HuH-7 (cell line): ENCODE data around the gene TGDS.
"Not testable (repeated sequence)": the region's sequence is repeated elsewhere in the genome, so short reads cannot be mapped to it uniquely, and the experiment has no call there.

ENCODE experiments used
- DNase-seq: peaks from one replicate; pipeline ENCODE4 v3.0.0; 2011; ENCODE audit warnings: low spot score

The TGDS gene

GRCh38 chr13:94550062-94550738 lies 45.8 kb downstream of the TGDS start:
- no peak for DNase-seq

GRCh38 chr13:94549232-94550061 lies 46.5 kb downstream of the TGDS start:
- peak; percentile 60 for DNase-seq

- peak; percentile 38 for DNase-seq
These were observed 47.1 kb downstream of the TGDS start for GRCh38 chr13:94548821-94549231.

- DNase-seq, result no peak
These were observed 47.6 kb downstream of the TGDS start for GRCh38 chr13:94548382-94548781.

GRCh38 chr13:94546061-94546839 lies 49.7 kb downstream of the TGDS start:
- DNase-seq, result no peak

GRCh38 chr13:94544922-94545321 lies 51.0 kb downstream of the TGDS start:
- DNase-seq, result no peak

GRCh38 chr13:94542917-94543316 lies 53.0 kb downstream of the TGDS start:
- DNase-seq, result no peak

- DNase-seq, result no peak
These were observed 58.0 kb downstream of the TGDS start for GRCh38 chr13:94537740-94538630.

- no peak for DNase-seq
These were observed 60.2 kb downstream of the TGDS start for GRCh38 chr13:94535775-94536174.

- no peak for DNase-seq
These were observed 60.7 kb downstream of the TGDS start for GRCh38 chr13:94535231-94535630.

- DNase-seq, result no peak
These were observed 61.8 kb downstream of the TGDS start for GRCh38 chr13:94534166-94534565.

- not testable (repeated sequence) for DNase-seq
These were observed 63.7 kb downstream of the TGDS start for GRCh38 chr13:94532278-94532677.

GRCh38 chr13:94526956-94527355 lies 69.0 kb downstream of the TGDS start:
- not testable (repeated sequence) for DNase-seq

GRCh38 chr13:94525781-94526180 lies 70.2 kb downstream of the TGDS start:
- DNase-seq, result no peak

GRCh38 chr13:94524407-94524806 lies 71.5 kb downstream of the TGDS start:
- DNase-seq, result no peak
